Endothelial cell of umbilical vein (primary cell): ENCODE results near the gene ARHGEF11. TPM values are rescaled to one million over a fixed set of nuclear protein-coding genes. Genes with fewer than 3 reads are reported as not detected.

Source experiments
- BruUV-seq: library from RNA; stranded (reverse); fragments of 400-500 nt; replicated peaks from 2 replicates; lab custom pipeline; 2021; lab: Mats Ljungman, UMichigan
- CTCF ChIA-PET: fragments of 300-600, 350-600 bp; sonication (Branson Sonifier 250); formaldehyde crosslinking; loops from one replicate; lab custom pipeline; 2021; ENCODE audit warnings: antibody characterized with exemption, inconsistent platforms; lab: Charles Lee
- POLR2A ChIA-PET: fragments of 300-600, 350-600 bp; sonication (Branson Sonifier 250); formaldehyde crosslinking; loops from one replicate; lab custom pipeline; 2021; ENCODE audit warnings: antibody characterized with exemption, inconsistent platforms; lab: Charles Lee
- DNase-seq: peaks from one replicate; pipeline ENCODE4 v3.0.0-alpha.2; 2011; ENCODE audit warnings: low read depth, low spot score
- FAIRE-seq: peaks from 2 replicates; lab custom pipeline; 2011; peaks lifted over from hg19 to GRCh38; lab: Jason Lieb, UNC
- H2AFZ ChIP-seq: 2 replicates; pipeline ENCODE4 v1.6.0; 2012; ENCODE audit warnings: low read depth, low read length, control low read depth, inconsistent platforms
- H3K27ac ChIP-seq: 2 replicates; pipeline ENCODE4 v1.5.1; 2011; ENCODE audit warnings: low read depth, mild to moderate bottlenecking, control low read depth, low read length, moderate library complexity; ENCODE audit not compliant: insufficient read depth
- H3K27me3 ChIP-seq, 2 experiments: 2 replicates each; pipeline versions ENCODE4 v1.6.0 to v1.6.1; 2011; ENCODE audit warnings: low read length in 2 of 2, mixed read lengths in 1 of 2; ENCODE audit not compliant: control insufficient read depth in 2 of 2, insufficient read depth in 2 of 2
- H3K36me3 ChIP-seq, 2 experiments: 2 replicates in 1 of 2; 3 replicates in 1 of 2; pipeline ENCODE4 v1.5.1; 2011; ENCODE audit warnings: low read length in 2 of 2, mild to moderate bottlenecking in 1 of 2, moderate library complexity in 1 of 2; ENCODE audit not compliant: control insufficient read depth in 2 of 2, insufficient read depth in 2 of 2; ENCODE audit errors: extremely low read depth in 1 of 2
- H3K4me1 ChIP-seq: 3 replicates; pipeline ENCODE4 v1.5.1; 2011; ENCODE audit warnings: mild to moderate bottlenecking, low read length; ENCODE audit not compliant: control insufficient read depth, insufficient read depth; ENCODE audit errors: extremely low read depth
- H3K4me2 ChIP-seq: 2 replicates; pipeline ENCODE4 v1.6.1; 2011; ENCODE audit warnings: low read length, control low read depth, mixed read lengths; ENCODE audit not compliant: insufficient read depth
- H3K4me3 ChIP-seq, 3 experiments: fragments of 200-600 bp in 1 of 3; sonication (generic), shearing (Covaris generic) in 1 of 3; replicated peaks in 1 of 3; 2 replicates each; pipeline ENCODE4 v1.5.1; 2011 to 2016; ENCODE audit warnings: control low read depth in 3 of 3, low read length in 3 of 3, mild to moderate bottlenecking in 2 of 3, inconsistent platforms in 1 of 3, low read depth in 1 of 3, moderate library complexity in 1 of 3; ENCODE audit not compliant: insufficient read depth in 1 of 3
- H3K79me2 ChIP-seq: 2 replicates; pipeline ENCODE4 v1.6.0; 2012; ENCODE audit warnings: low read length, inconsistent platforms; ENCODE audit not compliant: control insufficient read depth, insufficient read depth
- H3K9ac ChIP-seq: replicated peaks from 2 replicates; pipeline ENCODE3; 2011; ENCODE audit warnings: low read length, control low read depth; ENCODE audit not compliant: insufficient read depth; ENCODE audit errors: extremely low read depth
- H3K9me1 ChIP-seq: replicated peaks from 3 replicates; pipeline ENCODE4 v1.6.0; 2011; ENCODE audit warnings: mild to moderate bottlenecking, low read length; ENCODE audit not compliant: control insufficient read depth, insufficient read depth; ENCODE audit errors: extremely low read depth
- H3K9me3 ChIP-seq: replicated peaks from 2 replicates; pipeline ENCODE4 v1.5.1; 2012; ENCODE audit warnings: low read length, inconsistent platforms; ENCODE audit not compliant: control insufficient read depth, insufficient read depth
- H4K20me1 ChIP-seq: replicated peaks from 2 replicates; pipeline ENCODE3; 2011; ENCODE audit warnings: mild to moderate bottlenecking, low read length; ENCODE audit not compliant: control insufficient read depth, insufficient read depth; ENCODE audit errors: extremely low read depth
- EZH2 ChIP-seq: IDR thresholded peaks from 2 replicates; pipeline ENCODE4 v1.6.1; 2012; ENCODE audit warnings: borderline replicate concordance, low read depth, mild to moderate bottlenecking, moderate library complexity, low read length, inconsistent platforms; ENCODE audit not compliant: severe bottlenecking
- FOS ChIP-seq: IDR thresholded peaks from 2 replicates; pipeline ENCODE4 v1.6.1; 2011; ENCODE audit warnings: mild to moderate bottlenecking, low read length, moderate library complexity, borderline replicate concordance; ENCODE audit not compliant: insufficient read depth
- GATA2 ChIP-seq: IDR thresholded peaks from 2 replicates; pipeline ENCODE4 v1.7.0; 2011; ENCODE audit warnings: low read depth, mild to moderate bottlenecking, moderate library complexity, mixed read lengths, low read length; ENCODE audit not compliant: insufficient read length, insufficient read depth
- JUN ChIP-seq: IDR thresholded peaks from 2 replicates; pipeline ENCODE4 v1.6.1; 2011; ENCODE audit warnings: borderline replicate concordance, low read depth; ENCODE audit not compliant: insufficient read length, insufficient read depth
- MYC ChIP-seq: IDR thresholded peaks from one replicate; pipeline ENCODE4 v1.6.1; 2011; ENCODE audit warnings: mild to moderate bottlenecking, low read depth, low read length
- POLR2A ChIP-seq: IDR thresholded peaks from 2 replicates; pipeline ENCODE4 v1.6.1; 2012; ENCODE audit warnings: low read depth, mild to moderate bottlenecking, control low read depth, low read length
- POLR2AphosphoS5 ChIP-seq: IDR thresholded peaks from 2 replicates; pipeline ENCODE4 v1.6.1; 2012; ENCODE audit warnings: low read depth, mild to moderate bottlenecking, control low read depth, low read length, moderate library complexity; ENCODE audit not compliant: insufficient read depth
- dilution Hi-C: fragments of 300-500 bp; cut with MboI; formaldehyde crosslinking; loops from one replicate; pipeline ENCODE4 v1.15.0; 2019; ENCODE audit warnings: low sequenced_read_pairs; ENCODE audit not compliant: extremely low pct_ligation_motif_present
- intact Hi-C: fragments of 100-400 bp; cut with micrococcal nuclease; formaldehyde crosslinking; loops from one replicate; pipeline ENCODE4 v1.10.0; 2022
- polyA plus RNA-seq, 4 experiments: library from polyadenylated mRNA; depleted of rRNA in 3 of 4; stranded (reverse) in 3 of 4; unstranded in 1 of 4; fragments of >200 nt; gene quantifications; 2 replicates each; pipeline versions ENCODE4 v1.2.1 to v1.2.3, GENCODE V29; 2011 to 2012; ENCODE audit warnings: missing spikeins in 1 of 4
- total RNA-seq: library from RNA; stranded (reverse); gene quantifications from 2 replicates; pipeline ENCODE4 v1.2.3, GENCODE V29; 2021
- TF ChIP-seq, protein P1 (sequence below), 2 donors: IDR thresholded peaks; 1 replicate in 1 of 2; 2 replicates in 1 of 2; pipeline ENCODE4 v1.5.1; 2011; ENCODE audit warnings: low read length in 2 of 2, mild to moderate bottlenecking in 2 of 2, moderate library complexity in 2 of 2, control low read depth in 1 of 2, inconsistent platforms in 1 of 2, low read depth in 1 of 2; ENCODE audit not compliant: insufficient read depth in 1 of 2; ENCODE audit errors: extremely low read depth in 1 of 2
- TF ChIP-seq, protein P2 (sequence below): IDR thresholded peaks from 2 replicates; pipeline ENCODE4 v1.6.1; 2011; ENCODE audit not compliant: insufficient read depth, insufficient read length

The ARHGEF11 gene
- total and polyA plus RNA-seq, 2 donors (not counting 3 experiments of a cell fraction or from before 2014, with no cell fraction given) = 18.2 to 28.0 TPM

DNA sequence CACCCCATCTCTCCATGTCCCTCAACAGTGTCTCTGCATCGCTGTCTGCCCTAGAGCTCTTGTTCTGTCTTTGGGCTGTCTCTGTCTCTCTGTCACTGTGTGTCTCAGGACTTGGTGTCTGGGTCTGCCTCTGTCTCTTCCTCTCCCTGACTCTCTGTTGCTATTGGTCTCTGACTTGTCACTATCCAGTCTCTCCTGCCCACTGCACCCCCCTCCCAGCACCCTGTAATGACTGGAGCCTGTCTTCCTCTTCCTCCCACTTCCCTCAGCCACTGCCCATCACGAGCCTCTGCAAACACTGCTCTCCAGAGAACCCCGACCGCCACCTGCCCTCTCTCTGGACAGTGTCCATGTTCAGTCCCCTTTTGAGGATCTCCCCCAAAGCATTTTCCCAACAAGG, 139.9 kb downstream of the ARHGEF11 start:
- Histone ChIP-seq H3K27me3 (no peaks in the 10 kb centered on the region), H3K4me2 (no peak overlapping the region), H3K79me2 (peaks cover 85% of the 10 kb centered on the region), H3K27ac (peak overlapping the region; percentile 10), H3K4me3 (no peak overlapping the region), H3K9me3 (no peaks in the 10 kb centered on the region), H4K20me1 (no peaks in the 10 kb centered on the region), H3K9ac (no peak overlapping the region), H3K9me1 (no peaks in the 10 kb centered on the region), H3K36me3 (peaks cover 19 to 48% of the 10 kb centered on the region in 2 experiments), H3K4me1 (peaks cover 64% of the 10 kb centered on the region), H2AFZ (no peak overlapping the region)
- peak; percentile 62 for FAIRE-seq
- no peak for DNase-seq
- POLR2A ChIA-PET = no interaction called here
- no peak for TF ChIP-seq FOS
- TF ChIP-seq EZH2 = no peak
- no peak for TF ChIP-seq POLR2A
- TF ChIP-seq, protein P1, sequence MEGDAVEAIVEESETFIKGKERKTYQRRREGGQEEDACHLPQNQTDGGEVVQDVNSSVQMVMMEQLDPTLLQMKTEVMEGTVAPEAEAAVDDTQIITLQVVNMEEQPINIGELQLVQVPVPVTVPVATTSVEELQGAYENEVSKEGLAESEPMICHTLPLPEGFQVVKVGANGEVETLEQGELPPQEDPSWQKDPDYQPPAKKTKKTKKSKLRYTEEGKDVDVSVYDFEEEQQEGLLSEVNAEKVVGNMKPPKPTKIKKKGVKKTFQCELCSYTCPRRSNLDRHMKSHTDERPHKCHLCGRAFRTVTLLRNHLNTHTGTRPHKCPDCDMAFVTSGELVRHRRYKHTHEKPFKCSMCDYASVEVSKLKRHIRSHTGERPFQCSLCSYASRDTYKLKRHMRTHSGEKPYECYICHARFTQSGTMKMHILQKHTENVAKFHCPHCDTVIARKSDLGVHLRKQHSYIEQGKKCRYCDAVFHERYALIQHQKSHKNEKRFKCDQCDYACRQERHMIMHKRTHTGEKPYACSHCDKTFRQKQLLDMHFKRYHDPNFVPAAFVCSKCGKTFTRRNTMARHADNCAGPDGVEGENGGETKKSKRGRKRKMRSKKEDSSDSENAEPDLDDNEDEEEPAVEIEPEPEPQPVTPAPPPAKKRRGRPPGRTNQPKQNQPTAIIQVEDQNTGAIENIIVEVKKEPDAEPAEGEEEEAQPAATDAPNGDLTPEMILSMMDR (IDR thresholded peaks at IDR 0.05; ENCODE audit: extremely low read depth in 1 of 2, insufficient read depth in 1 of 2, low read depth in 1 of 2, low read length in 2 of 2) = no peak
- no peak for TF ChIP-seq POLR2AphosphoS5
- no peak for TF ChIP-seq JUN
- TF ChIP-seq GATA2 = no peak
- TF ChIP-seq, protein P2, sequence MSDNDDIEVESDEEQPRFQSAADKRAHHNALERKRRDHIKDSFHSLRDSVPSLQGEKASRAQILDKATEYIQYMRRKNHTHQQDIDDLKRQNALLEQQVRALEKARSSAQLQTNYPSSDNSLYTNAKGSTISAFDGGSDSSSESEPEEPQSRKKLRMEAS = no peak
- TF ChIP-seq MYC = no peak
- intact Hi-C loops (no loop called here), dilution Hi-C loops (no loop called here)
- BruUV-seq = no TSS peak
- CTCF ChIA-PET = no interaction called here
